Esophagus muscularis mucosa (tissue), 4 donors: ENCODE measurements around the gene ARHGDIB. TPM values are rescaled to one million over a fixed set of nuclear protein-coding genes. Genes with fewer than 3 reads are reported as not detected.

ENCODE experiments used
- DNase-seq: peaks from one replicate; pipeline ENCODE4 v3.0.0-alpha.2; 2017; ENCODE audit errors: extremely low spot score
- H3K27ac ChIP-seq, 4 donors: fragments of 200-600 bp; sonication (generic); replicated peaks in 1 of 4; 1 replicate in 3 of 4; 2 replicates in 1 of 4; pipeline ENCODE4 v1.5.1; 2016 to 2019; ENCODE audit warnings: mild to moderate bottlenecking in 1 of 4
- H3K27me3 ChIP-seq, 4 donors: fragments of 200-600 bp; sonication (generic); one replicate each; pipeline versions ENCODE4 v1.5.1 to v1.6.0; 2016 to 2019
- H3K36me3 ChIP-seq, 4 donors: fragments of 200-600 bp; sonication (generic); one replicate each; pipeline ENCODE4 v1.5.1; 2016 to 2019
- H3K4me1 ChIP-seq, 4 donors: fragments of 200-600 bp; sonication (generic); one replicate each; pipeline ENCODE4 v1.5.1; 2016 to 2019
- H3K4me3 ChIP-seq, 4 donors: fragments of 200-600 bp; sonication (generic); 1 replicate in 2 of 4; 2 replicates in 2 of 4; pipeline ENCODE4 v1.5.1; 2016 to 2019; ENCODE audit warnings: mild to moderate bottlenecking in 4 of 4, moderate library complexity in 1 of 4
- H3K9me3 ChIP-seq, 4 donors: fragments of 200-600 bp; sonication (generic); 1 replicate in 3 of 4; 2 replicates in 1 of 4; pipeline ENCODE4 v1.5.1; 2016 to 2019
- CTCF ChIP-seq, 3 experiments: fragments of 200-600 bp in 2 of 3; fragments of 450-650 bp in 1 of 3; sonication (generic) in 2 of 3; IDR thresholded peaks; one replicate each; pipeline ENCODE4 v1.5.1; 2017 to 2019; ENCODE audit warnings: antibody characterized with exemption in 3 of 3, mild to moderate bottlenecking in 2 of 3, moderate library complexity in 1 of 3
- EP300 ChIP-seq: sonication (generic); formaldehyde crosslinking; IDR thresholded peaks from one replicate; pipeline ENCODE4 v1.6.1; 2017; ENCODE audit warnings: antibody characterized with exemption
- POLR2A ChIP-seq: fragments of 450-650 bp; IDR thresholded peaks from one replicate; pipeline ENCODE4 v1.6.1; 2017; ENCODE audit warnings: antibody characterized with exemption, moderate library complexity, mild to moderate bottlenecking, low read depth
- POLR2AphosphoS5 ChIP-seq, 2 donors: sonication (generic); formaldehyde crosslinking; IDR thresholded peaks; one replicate each; pipeline ENCODE4 v1.6.1; 2017; ENCODE audit warnings: antibody characterized with exemption in 2 of 2
- WGBS: methylation state at CpG from one replicate; pipeline ENCODE4 v1.1.5; 2018; 5-methylcytosine and 5-hydroxymethylcytosine counted together
- intact Hi-C: fragments of 100-400 bp; cut with DNase I; formaldehyde crosslinking; loops from one replicate; pipeline ENCODE4 v1.15.1; 2023
- total RNA-seq, 4 donors: library from RNA; depleted of rRNA; stranded (reverse); fragments of >200 nt; gene quantifications; one replicate each; pipeline versions ENCODE4 v1.1.0 to v1.2.1, GENCODE V29; 2016

The ARHGDIB gene
- total RNA-seq, 4 donors from 2014 or later: 43.6 to 123 (median 84.5) TPM

- 73% methylated on average over 4 of the region's 4 CpGs for WGBS
- TF ChIP-seq POLR2A (no peak), POLR2AphosphoS5 (IDR thresholded peaks at IDR 0.05) (no peak), CTCF (IDR thresholded peaks at IDR 0.05) (no peak), EP300 (no peak)
- no peak for DNase-seq
- H3K4me3 ChIP-seq: no peak overlapping the region
- H3K27me3 ChIP-seq: no peaks in the 10 kb centered on the region
- peak overlapping the region in 2 of 4 donors; percentile 14 to 40 for H3K27ac ChIP-seq
- H3K9me3 ChIP-seq: no peaks in the 10 kb centered on the region
- H3K4me1 ChIP-seq: peaks cover 12 to 40% (median 33%) of the 10 kb centered on the region in 4 donors
- no peaks in the 10 kb centered on the region for H3K36me3 ChIP-seq
- intact Hi-C loops: loop anchor here (5.0 kb wide), 2 partner anchors 61 to 89 kb away; partner anchors contain the start of gene ART4
Measured at GRCh38 chr12:14931359-14931758, 30.0 kb downstream of the ARHGDIB start.

- no peaks in the 10 kb centered on the region for H3K27me3 ChIP-seq
- H3K4me1 ChIP-seq: peaks cover 12 to 40% (median 33%) of the 10 kb centered on the region in 4 donors
- intact Hi-C loops: loop anchor here (5.0 kb wide), 2 partner anchors 62 to 88 kb away; partner anchors contain the start of gene ART4
- no peaks in the 10 kb centered on the region for H3K36me3 ChIP-seq
- H3K4me3 ChIP-seq: no peak overlapping the region
- no peak for DNase-seq
- H3K27ac ChIP-seq: peak overlapping the region in 3 of 4 donors; percentile 33 to 66 (median 40)
- no peak for TF ChIP-seq POLR2AphosphoS5 (IDR thresholded peaks at IDR 0.05)
- TF ChIP-seq CTCF (IDR thresholded peaks at IDR 0.05): peak; percentile 45 to 56 (median 47)
- no peaks in the 10 kb centered on the region for H3K9me3 ChIP-seq
Measured at GRCh38 chr12:14930299-14930698, 31.1 kb downstream of the ARHGDIB start.

GRCh38 chr12:14928931-14929330, 32.5 kb downstream of the ARHGDIB start:
- TF ChIP-seq POLR2AphosphoS5 (IDR thresholded peaks at IDR 0.05): no peak
- no peak for TF ChIP-seq POLR2A
- no peak for TF ChIP-seq EP300
- H3K36me3 ChIP-seq: no peaks in the 10 kb centered on the region
- H3K4me1 ChIP-seq: peaks cover 12 to 40% (median 33%) of the 10 kb centered on the region in 4 donors
- H3K27me3 ChIP-seq: no peaks in the 10 kb centered on the region
- H3K4me3 ChIP-seq: peak overlapping the region in 1 of 4 donors; percentile 34
- no peak for DNase-seq
- H3K27ac ChIP-seq: peak overlapping the region; percentile 44 to 66 (median 64)
- intact Hi-C loops: no loop called here
- no peaks in the 10 kb centered on the region for H3K9me3 ChIP-seq
- WGBS: 28% methylated on average over 4 of the region's 4 CpGs

- peaks cover 12 to 40% (median 33%) of the 10 kb centered on the region in 4 donors for H3K4me1 ChIP-seq
- H3K4me3 ChIP-seq: no peak overlapping the region
- no peak for TF ChIP-seq EP300
- no peak for TF ChIP-seq CTCF (IDR thresholded peaks at IDR 0.05)
- TF ChIP-seq POLR2A: no peak
- TF ChIP-seq POLR2AphosphoS5 (IDR thresholded peaks at IDR 0.05): no peak
- H3K9me3 ChIP-seq: no peaks in the 10 kb centered on the region
- H3K27me3 ChIP-seq: no peaks in the 10 kb centered on the region
- no peaks in the 10 kb centered on the region for H3K36me3 ChIP-seq
- 92% methylated on average over 3 of the region's 3 CpGs for WGBS
- H3K27ac ChIP-seq: no peak overlapping the region
- intact Hi-C loops: no loop called here
- DNase-seq: no peak
Measured at GRCh38 chr12:14927267-14927666, 34.1 kb downstream of the ARHGDIB start.

GRCh38 chr12:14924541-14924940, 36.9 kb downstream of the ARHGDIB start:
- Histone ChIP-seq H3K27me3 (no peaks in the 10 kb centered on the region), H3K27ac (no peak overlapping the region), H3K4me1 (peaks cover 8 to 20% (median 13%) of the 10 kb centered on the region in 4 donors), H3K4me3 (no peak overlapping the region), H3K36me3 (no peaks in the 10 kb centered on the region), H3K9me3 (no peaks in the 10 kb centered on the region)
- DNase-seq: no peak
- 100% methylated on average over 3 of the region's 3 CpGs for WGBS
- intact Hi-C loops: no loop called here
- no peak for TF ChIP-seq EP300
- TF ChIP-seq POLR2AphosphoS5 (IDR thresholded peaks at IDR 0.05): no peak
- TF ChIP-seq POLR2A: no peak
- no peak for TF ChIP-seq CTCF (IDR thresholded peaks at IDR 0.05)
